GM18858 (cell line): ENCODE results near the gene NID1.
"Not testable (repeated sequence)": the region's sequence is repeated elsewhere in the genome, so short reads cannot be mapped to it uniquely, and the experiment has no call there.

Experiments
- ATAC-seq: cut with Tn5 transposase; IDR thresholded peaks from one replicate; pipeline ENCODE4 v1.9.1; 2021; ENCODE audit not compliant: unreplicated experiment

NID1 gene

GRCh38 chr1:236096660-236097482 is 32.0 kb upstream of the NID1 start:
- not testable (repeated sequence) for ATAC-seq

- no peak for ATAC-seq
These were observed 31.0 kb upstream of the NID1 start for GRCh38 chr1:236095705-236096520.

- no peak for ATAC-seq
These were observed 28.0 kb upstream of the NID1 start for GRCh38 chr1:236092899-236093298.

GRCh38 chr1:236091933-236092318 is 27.0 kb upstream of the NID1 start:
- no peak for ATAC-seq

GRCh38 chr1:236090741-236091147 is 25.9 kb upstream of the NID1 start:
- ATAC-seq = no peak

GRCh38 chr1:236089046-236089773 is 24.3 kb upstream of the NID1 start:
- no peak for ATAC-seq

- ATAC-seq = no peak
These were observed 21.6 kb upstream of the NID1 start for GRCh38 chr1:236086537-236086936.

GRCh38 chr1:236085545-236086159 is 20.8 kb upstream of the NID1 start:
- ATAC-seq = no peak

GRCh38 chr1:236084386-236084730 is 19.5 kb upstream of the NID1 start:
- no peak for ATAC-seq

- ATAC-seq = no peak
These were observed 18.9 kb upstream of the NID1 start for GRCh38 chr1:236083650-236084385.

GRCh38 chr1:236082526-236082925 is 17.6 kb upstream of the NID1 start:
- no peak for ATAC-seq

- no peak for ATAC-seq
These were observed 16.8 kb upstream of the NID1 start for GRCh38 chr1:236081546-236082227.

- ATAC-seq = no peak
These were observed 14.8 kb upstream of the NID1 start for GRCh38 chr1:236079703-236080102.

- ATAC-seq = no peak
These were observed 14.1 kb upstream of the NID1 start for GRCh38 chr1:236078993-236079392.

- not testable (repeated sequence) for ATAC-seq
These were observed 13.2 kb upstream of the NID1 start for GRCh38 chr1:236078077-236078476.

GRCh38 chr1:236075848-236076247 is 11.0 kb upstream of the NID1 start:
- no peak for ATAC-seq

- ATAC-seq = no peak
These were observed 8.5 kb upstream of the NID1 start for GRCh38 chr1:236073307-236073897.

GRCh38 chr1:236072001-236072400 is 7.1 kb upstream of the NID1 start:
- ATAC-seq = no peak

- ATAC-seq = no peak
These were observed 5.9 kb upstream of the NID1 start for GRCh38 chr1:236070753-236071152.

GRCh38 chr1:236069796-236070195 is 4.9 kb upstream of the NID1 start:
- ATAC-seq = no peak
